SK-N-SH treated with all-trans-retinoic acid at 6 μM for 48 hours (cell line): Measurements from ENCODE around the gene ZDHHC5.

ENCODE experiments used
- ATAC-seq: fragments of 200-7000 bp; cut with Tn5 transposase; 3 replicates; pipeline ENCODE4 v1.9.1; 2020; ENCODE audit warnings: mild to moderate bottlenecking, moderate library complexity
- BACH2 ChIP-seq: fragments of 250-450 bp; sonication (Bioruptor Pico); IDR thresholded peaks from 2 replicates; pipeline ENCODE4 v1.9.0; 2021; ENCODE audit warnings: mild to moderate bottlenecking, borderline replicate concordance
- SNAI2 ChIP-seq: fragments of 250-450 bp; sonication (Bioruptor Pico); IDR thresholded peaks from 2 replicates; pipeline ENCODE4 v1.5.0; 2020; ENCODE audit warnings: mild to moderate bottlenecking, moderate library complexity
- TCF4 ChIP-seq: fragments of 250-450 bp; sonication (Bioruptor Pico); IDR thresholded peaks from 2 replicates; pipeline ENCODE4 v1.8.0; 2021; ENCODE audit warnings: mild to moderate bottlenecking, moderate library complexity, borderline replicate concordance
- ZNF70 ChIP-seq: fragments of 450-650 bp; formaldehyde crosslinking; IDR thresholded peaks from 2 replicates; pipeline ENCODE4 v1.5.0; 2020; ENCODE audit warnings: mild to moderate bottlenecking, moderate library complexity

ZDHHC5 gene

DNA sequence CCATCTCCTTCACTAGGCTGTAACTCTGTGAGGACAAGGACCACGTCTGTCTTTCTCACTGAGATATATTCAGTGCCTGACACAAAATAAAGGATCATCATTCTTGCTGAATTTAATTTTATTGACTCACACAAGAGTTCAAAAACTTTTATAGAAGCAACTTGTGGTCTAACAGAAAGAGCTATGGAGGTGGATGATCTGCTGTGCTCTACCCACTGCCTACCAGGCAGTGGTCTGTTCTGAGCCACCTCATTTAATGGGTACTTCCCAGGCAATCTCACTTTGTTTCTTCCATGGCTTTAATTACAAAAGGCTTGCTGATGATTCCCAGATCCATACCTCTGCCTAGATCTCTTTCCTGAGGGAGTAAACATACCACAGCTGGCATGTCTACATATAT, 79.0 kb downstream of the ZDHHC5 start:
- no peak for TF ChIP-seq TCF4 (CRISPR knock-in tag)
- TF ChIP-seq ZNF70 (CRISPR knock-in tag) = no peak
- TF ChIP-seq SNAI2 (CRISPR knock-in tag) = no peak
- no peak for TF ChIP-seq BACH2 (CRISPR knock-in tag)
- ATAC-seq = no peak
